ENCODE data around the gene TBC1D9B. TPM values are rescaled to one million over a fixed set of nuclear protein-coding genes. Genes with fewer than 3 reads are reported as not detected.
A peak's percentile ranks its signal among the peaks of the same experiment; 100 is the strongest.

Gene TBC1D9B
- total and polyA plus RNA-seq, 8 donors: 80.6 to 124 (median 97.0) TPM

GRCh38 chr5:179823937-179824744, 83.6 kb downstream of the TBC1D9B start:
- no peaks in the 10 kb centered on the region for H3K9me3 ChIP-seq
- DNase-seq (peak in 2 of 4 donors; percentile 32 to 76), ATAC-seq (no peak)
- peak overlapping the region in 1 of 2 donors; percentile 5 for H3K27ac ChIP-seq
- intact Hi-C loops (cut with DNase I): no loop called here
- H3K36me3 ChIP-seq: peaks cover 8 to 73% of the 10 kb centered on the region in 2 donors
- TF ChIP-seq, protein P1, sequence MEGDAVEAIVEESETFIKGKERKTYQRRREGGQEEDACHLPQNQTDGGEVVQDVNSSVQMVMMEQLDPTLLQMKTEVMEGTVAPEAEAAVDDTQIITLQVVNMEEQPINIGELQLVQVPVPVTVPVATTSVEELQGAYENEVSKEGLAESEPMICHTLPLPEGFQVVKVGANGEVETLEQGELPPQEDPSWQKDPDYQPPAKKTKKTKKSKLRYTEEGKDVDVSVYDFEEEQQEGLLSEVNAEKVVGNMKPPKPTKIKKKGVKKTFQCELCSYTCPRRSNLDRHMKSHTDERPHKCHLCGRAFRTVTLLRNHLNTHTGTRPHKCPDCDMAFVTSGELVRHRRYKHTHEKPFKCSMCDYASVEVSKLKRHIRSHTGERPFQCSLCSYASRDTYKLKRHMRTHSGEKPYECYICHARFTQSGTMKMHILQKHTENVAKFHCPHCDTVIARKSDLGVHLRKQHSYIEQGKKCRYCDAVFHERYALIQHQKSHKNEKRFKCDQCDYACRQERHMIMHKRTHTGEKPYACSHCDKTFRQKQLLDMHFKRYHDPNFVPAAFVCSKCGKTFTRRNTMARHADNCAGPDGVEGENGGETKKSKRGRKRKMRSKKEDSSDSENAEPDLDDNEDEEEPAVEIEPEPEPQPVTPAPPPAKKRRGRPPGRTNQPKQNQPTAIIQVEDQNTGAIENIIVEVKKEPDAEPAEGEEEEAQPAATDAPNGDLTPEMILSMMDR (IDR thresholded peaks at IDR 0.05): no peak
- peaks cover 32 to 79% of the 10 kb centered on the region in 2 donors for H3K4me1 ChIP-seq
- H3K4me3 ChIP-seq: peak overlapping the region in 1 of 2 donors; percentile 96
- H3K27me3 ChIP-seq: no peaks in the 10 kb centered on the region

GRCh38 chr5:179822444-179822990, 85.2 kb downstream of the TBC1D9B start:
- H3K4me3 ChIP-seq: peak overlapping the region; percentile 96 to 99
- ATAC-seq: no peak
- intact Hi-C loops (cut with DNase I): no loop called here

GRCh38 chr5:179822059-179822432, 85.7 kb downstream of the TBC1D9B start:
- DNase-seq (peak in 1 of 4 donors; percentile 32), ATAC-seq (no peak)
- Histone ChIP-seq H3K27ac (peak overlapping the region; percentile 98 to 100), H3K9me3 (no peaks in the 10 kb centered on the region), H3K4me1 (peaks cover 40 to 88% of the 10 kb centered on the region in 2 donors), H3K27me3 (no peaks in the 10 kb centered on the region), H3K36me3 (peaks cover 8 to 52% of the 10 kb centered on the region in 2 donors), H3K4me3 (peak overlapping the region; percentile 96 to 99)
- intact Hi-C loops (cut with DNase I): no loop called here
- TF ChIP-seq, protein P1 (IDR thresholded peaks at IDR 0.05): no peak

More at GRCh38 chr5:179822444-179822990, 85.2 kb downstream of the TBC1D9B start:
- peak in 1 of 4 donors; percentile 67 for DNase-seq
- H3K4me1 ChIP-seq: peaks cover 40 to 88% of the 10 kb centered on the region in 2 donors
- no peaks in the 10 kb centered on the region for H3K9me3 ChIP-seq
- H3K27ac ChIP-seq: peak overlapping the region; percentile 26 to 42
- peaks cover 8 to 56% of the 10 kb centered on the region in 2 donors for H3K36me3 ChIP-seq
- TF ChIP-seq, protein P1 (IDR thresholded peaks at IDR 0.05): no peak
- no peaks in the 10 kb centered on the region for H3K27me3 ChIP-seq

GRCh38 chr5:179821298-179822058, 86.2 kb downstream of the TBC1D9B start:
- ATAC-seq: peak; percentile 67
- DNase-seq: peak; percentile 90 to 97 (median 96)
- Histone ChIP-seq H3K36me3 (peaks cover 8 to 46% of the 10 kb centered on the region in 2 donors), H3K4me1 (peaks cover 40 to 88% of the 10 kb centered on the region in 2 donors), H3K9me3 (no peaks in the 10 kb centered on the region), H3K27ac (peak overlapping the region; percentile 98 to 100), H3K27me3 (no peaks in the 10 kb centered on the region), H3K4me3 (peak overlapping the region; percentile 96 to 99)
- TF ChIP-seq, protein P1 (IDR thresholded peaks at IDR 0.05): no peak
- intact Hi-C loops (cut with DNase I): no loop called here
